Brain microvascular endothelial cell (primary cell): ENCODE results near the gene CLTC.

Source experiments
- DNase-seq: peaks from one replicate; pipeline ENCODE4 v3.0.0-alpha.2; 2020
- H3K27ac ChIP-seq: fragments of 250-450 bp; sonication (Bioruptor Pico); 2 replicates; pipeline ENCODE4 v1.5.1; 2020; ENCODE audit warnings: mild to moderate bottlenecking, moderate library complexity
- H3K27me3 ChIP-seq: fragments of 250-450 bp; sonication (Bioruptor Pico); replicated peaks from 2 replicates; pipeline ENCODE4 v1.5.1; 2020; ENCODE audit warnings: mild to moderate bottlenecking
- H3K36me3 ChIP-seq: fragments of 250-450 bp; sonication (Bioruptor Pico); replicated peaks from 2 replicates; pipeline ENCODE4 v1.5.1; 2020; ENCODE audit warnings: mild to moderate bottlenecking
- H3K4me3 ChIP-seq: 2 replicates; pipeline ENCODE4 v1.5.1; 2011; ENCODE audit warnings: low read depth, mild to moderate bottlenecking, control low read depth, low read length, moderate library complexity
- in situ Hi-C: cut with HindIII; loops from 2 replicates; pipeline ENCODE4 v1.10.0; 2017; ENCODE audit warnings: low sequenced_read_pairs, low pct_ligation_motif_present
- TF ChIP-seq, protein P1 (sequence below): IDR thresholded peaks from 2 replicates; pipeline ENCODE4 v1.5.1; 2011; ENCODE audit warnings: low read depth, mild to moderate bottlenecking, moderate library complexity, low read length, control low read depth, inconsistent platforms; ENCODE audit errors: missing control alignments

The CLTC gene

DNA sequence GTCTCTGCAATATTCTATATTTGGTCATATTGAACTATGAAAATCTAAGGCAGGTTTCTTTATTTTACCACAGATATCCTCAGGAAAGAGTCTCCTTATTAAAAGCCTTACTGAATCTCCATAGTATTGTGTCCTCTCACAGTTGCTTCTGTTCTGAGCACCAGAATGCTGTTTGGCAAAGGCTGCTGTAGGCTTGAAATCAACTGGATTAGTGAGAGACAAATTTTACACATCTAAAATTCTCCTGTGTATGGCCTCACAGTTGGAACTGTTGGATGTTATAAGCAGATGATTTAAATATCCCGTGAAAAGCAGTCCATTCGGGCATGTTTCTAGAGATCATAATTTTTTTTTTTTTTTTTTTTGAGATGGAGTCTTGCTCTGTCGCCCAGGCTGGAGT, 9.5 kb downstream of the CLTC start:
- H3K36me3 ChIP-seq = peaks cover 6% of the 10 kb centered on the region
- TF ChIP-seq, protein P1, sequence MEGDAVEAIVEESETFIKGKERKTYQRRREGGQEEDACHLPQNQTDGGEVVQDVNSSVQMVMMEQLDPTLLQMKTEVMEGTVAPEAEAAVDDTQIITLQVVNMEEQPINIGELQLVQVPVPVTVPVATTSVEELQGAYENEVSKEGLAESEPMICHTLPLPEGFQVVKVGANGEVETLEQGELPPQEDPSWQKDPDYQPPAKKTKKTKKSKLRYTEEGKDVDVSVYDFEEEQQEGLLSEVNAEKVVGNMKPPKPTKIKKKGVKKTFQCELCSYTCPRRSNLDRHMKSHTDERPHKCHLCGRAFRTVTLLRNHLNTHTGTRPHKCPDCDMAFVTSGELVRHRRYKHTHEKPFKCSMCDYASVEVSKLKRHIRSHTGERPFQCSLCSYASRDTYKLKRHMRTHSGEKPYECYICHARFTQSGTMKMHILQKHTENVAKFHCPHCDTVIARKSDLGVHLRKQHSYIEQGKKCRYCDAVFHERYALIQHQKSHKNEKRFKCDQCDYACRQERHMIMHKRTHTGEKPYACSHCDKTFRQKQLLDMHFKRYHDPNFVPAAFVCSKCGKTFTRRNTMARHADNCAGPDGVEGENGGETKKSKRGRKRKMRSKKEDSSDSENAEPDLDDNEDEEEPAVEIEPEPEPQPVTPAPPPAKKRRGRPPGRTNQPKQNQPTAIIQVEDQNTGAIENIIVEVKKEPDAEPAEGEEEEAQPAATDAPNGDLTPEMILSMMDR = no peak
- no peak overlapping the region for H3K4me3 ChIP-seq
- no peak for DNase-seq
- in situ Hi-C loops = no loop called here
- no peak overlapping the region for H3K27ac ChIP-seq
- no peaks in the 10 kb centered on the region for H3K27me3 ChIP-seq

- H3K4me3 ChIP-seq = no peak overlapping the region
- no peaks in the 10 kb centered on the region for H3K27me3 ChIP-seq
- H3K36me3 ChIP-seq = peaks cover 6% of the 10 kb centered on the region
- in situ Hi-C loops = no loop called here
- no peak for DNase-seq
- TF ChIP-seq, protein P1 = no peak
- no peak overlapping the region for H3K27ac ChIP-seq
These were observed 11.6 kb downstream of the CLTC start for GRCh38 chr17:59631276-59631675.

DNA sequence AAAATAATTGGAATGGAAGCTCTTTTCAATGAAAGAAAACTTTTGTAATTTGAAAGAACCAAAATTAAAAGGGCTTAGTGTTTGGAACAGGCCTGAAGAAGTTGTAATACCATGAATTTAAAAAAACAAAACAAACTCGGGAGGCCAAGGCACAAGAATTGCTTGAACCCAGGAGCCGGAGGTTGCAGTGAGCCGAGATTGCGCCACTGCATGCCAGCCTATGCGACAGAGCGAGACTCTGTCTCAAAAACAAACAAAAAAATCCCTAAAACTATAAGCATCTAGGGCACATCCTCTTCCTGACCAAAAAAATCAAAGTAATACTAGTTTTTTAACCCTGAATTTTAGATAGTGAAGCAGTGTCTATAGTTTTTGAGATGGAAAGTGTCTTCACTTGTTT, 12.7 kb downstream of the CLTC start:
- Histone ChIP-seq H3K27me3 (no peaks in the 10 kb centered on the region), H3K4me3 (no peak overlapping the region), H3K27ac (no peak overlapping the region), H3K36me3 (peaks cover 6% of the 10 kb centered on the region)
- TF ChIP-seq, protein P1 = no peak
- in situ Hi-C loops = no loop called here
- DNase-seq = no peak

DNA sequence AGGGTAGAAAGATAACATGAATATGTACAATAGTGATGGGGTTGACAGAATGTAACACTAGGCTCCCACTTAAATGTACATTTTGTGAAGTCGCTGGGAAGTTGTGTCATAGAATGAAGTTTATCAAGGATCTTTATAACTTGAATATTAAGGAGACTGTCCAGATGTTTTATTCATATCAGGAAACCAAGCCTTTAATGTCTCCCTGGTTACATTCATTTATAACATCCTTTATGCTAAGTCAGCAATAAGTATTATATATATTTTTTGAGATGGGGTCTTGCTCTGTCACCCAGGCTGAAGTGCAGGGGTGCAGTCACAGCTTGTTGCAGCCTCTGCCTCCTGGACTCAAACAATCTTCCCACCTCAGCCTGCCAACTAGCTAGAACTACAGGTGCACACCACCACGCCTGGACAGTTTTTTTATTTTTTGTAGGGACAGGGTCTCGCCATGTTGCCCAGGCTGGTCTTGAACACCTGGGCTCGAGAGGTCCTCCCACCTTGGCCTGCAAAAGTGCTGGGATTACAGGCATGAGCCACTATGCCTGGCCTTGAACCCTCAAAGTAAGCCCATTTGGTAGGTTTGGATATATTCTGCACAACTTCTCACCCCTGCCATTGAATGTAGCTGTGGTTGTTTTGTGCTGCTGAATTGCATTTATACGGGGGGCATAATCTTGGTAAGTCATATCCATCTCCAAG, 14.1 kb downstream of the CLTC start:
- no peak overlapping the region for H3K4me3 ChIP-seq
- DNase-seq = no peak
- TF ChIP-seq, protein P1 = no peak
- no peaks in the 10 kb centered on the region for H3K27me3 ChIP-seq
- no peak overlapping the region for H3K27ac ChIP-seq
- in situ Hi-C loops = no loop called here
- H3K36me3 ChIP-seq = peaks cover 6% of the 10 kb centered on the region

DNA sequence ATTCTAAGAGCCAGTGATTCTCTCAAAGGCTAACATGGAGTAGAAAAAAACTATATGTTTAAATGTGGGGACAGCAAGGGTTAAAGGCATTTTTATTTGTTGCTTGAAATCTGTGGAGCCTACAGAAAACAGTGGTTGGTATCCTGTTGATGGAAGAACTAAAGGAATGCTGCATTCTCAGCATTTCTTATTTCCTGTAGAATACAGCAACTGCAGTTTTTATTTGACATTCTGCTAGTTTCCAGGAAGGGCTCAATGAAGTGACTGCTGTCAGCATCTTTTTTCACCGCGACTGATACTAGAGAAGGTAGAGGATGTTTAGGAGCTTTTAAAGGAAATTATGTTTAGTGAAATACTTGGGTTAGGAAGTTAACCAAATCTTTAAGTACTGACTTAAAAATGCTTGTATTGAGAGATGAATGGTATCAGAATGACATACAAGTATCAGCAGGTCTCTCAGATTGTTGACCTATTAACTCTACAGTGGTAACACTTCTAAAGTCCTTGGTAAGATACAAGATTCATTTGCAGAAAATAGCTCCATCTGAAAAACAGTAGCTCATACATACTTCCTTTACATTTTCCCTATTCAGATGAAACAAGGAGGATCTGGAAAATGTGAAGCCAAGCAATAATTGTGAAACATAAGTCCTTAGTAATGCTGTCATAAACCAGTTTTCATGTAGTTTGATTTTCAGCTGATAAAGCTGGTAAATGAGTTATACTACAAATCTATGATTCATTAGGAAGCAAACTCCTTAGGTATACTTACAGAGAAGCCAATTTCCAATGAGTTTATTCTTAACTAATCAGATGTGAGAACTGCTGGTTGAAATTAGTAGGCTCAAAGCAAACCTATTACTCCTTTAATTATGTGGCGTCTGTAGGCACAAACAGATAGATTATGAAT, 15.2 kb downstream of the CLTC start:
- Histone ChIP-seq H3K36me3 (peaks cover 2% of the 10 kb centered on the region), H3K4me3 (no peak overlapping the region), H3K27me3 (no peaks in the 10 kb centered on the region), H3K27ac (no peak overlapping the region)
- TF ChIP-seq, protein P1 = no peak
- in situ Hi-C loops = no loop called here
- DNase-seq = no peak
